Activated T-cell treated with anti-CD3 and anti-CD28 coated beads, Interleukin-2, amount 50 U/mL, for 24 hours (primary cell): ENCODE results near the gene PLPP3.

Experiments used
- DNase-seq: peaks from one replicate; pipeline ENCODE4 v3.0.0-alpha.2; 2020
- H3K27ac Mint-ChIP-seq: 2 replicates; pipeline ENCODE4 v1.8.0; 2020; ENCODE audit warnings: mild to moderate bottlenecking, mixed read lengths
- H3K27me3 Mint-ChIP-seq: 2 replicates; pipeline ENCODE4 v1.8.0; 2020; ENCODE audit warnings: mixed read lengths
- H3K36me3 Mint-ChIP-seq: 2 replicates; pipeline ENCODE4 v1.8.0; 2020; ENCODE audit warnings: low read depth, mixed read lengths
- H3K4me1 Mint-ChIP-seq: 2 replicates; pipeline ENCODE4 v1.8.0; 2020; ENCODE audit warnings: low read depth, mixed read lengths
- H3K4me3 Mint-ChIP-seq: 2 replicates; pipeline ENCODE4 v1.8.0; 2020; ENCODE audit warnings: mild to moderate bottlenecking, moderate library complexity, mixed read lengths
- H3K9me3 Mint-ChIP-seq: 2 replicates; pipeline ENCODE4 v1.8.0; 2020; ENCODE audit warnings: mixed read lengths

Gene PLPP3

GRCh38 chr1:56493826-56494225, 85.5 kb downstream of the PLPP3 start:
- no peaks in the 10 kb centered on the region for H3K36me3 Mint-ChIP-seq
- H3K27me3 Mint-ChIP-seq = peaks cover 4% of the 10 kb centered on the region
- H3K27ac Mint-ChIP-seq = no peak overlapping the region
- no peak for DNase-seq
- no peaks in the 10 kb centered on the region for H3K9me3 Mint-ChIP-seq
- H3K4me1 Mint-ChIP-seq = no peaks in the 10 kb centered on the region
- no peak overlapping the region for H3K4me3 Mint-ChIP-seq

GRCh38 chr1:56491441-56491840, 87.9 kb downstream of the PLPP3 start:
- Mint-ChIP-seq H3K36me3 (no peaks in the 10 kb centered on the region), H3K4me1 (no peaks in the 10 kb centered on the region), H3K4me3 (no peak overlapping the region), H3K9me3 (no peaks in the 10 kb centered on the region), H3K27me3 (peaks cover 4% of the 10 kb centered on the region), H3K27ac (no peak overlapping the region)
- DNase-seq = no peak

- DNase-seq = no peak
- no peak overlapping the region for H3K27ac Mint-ChIP-seq
- H3K27me3 Mint-ChIP-seq = peaks cover 3% of the 10 kb centered on the region
- H3K4me3 Mint-ChIP-seq = no peak overlapping the region
- H3K9me3 Mint-ChIP-seq = no peaks in the 10 kb centered on the region
- no peaks in the 10 kb centered on the region for H3K36me3 Mint-ChIP-seq
- H3K4me1 Mint-ChIP-seq = no peaks in the 10 kb centered on the region
These were observed 88.7 kb downstream of the PLPP3 start for GRCh38 chr1:56490619-56491018.

- no peak overlapping the region for H3K4me3 Mint-ChIP-seq
- DNase-seq = no peak
- no peaks in the 10 kb centered on the region for H3K9me3 Mint-ChIP-seq
- no peaks in the 10 kb centered on the region for H3K4me1 Mint-ChIP-seq
- H3K27me3 Mint-ChIP-seq = no peaks in the 10 kb centered on the region
- H3K36me3 Mint-ChIP-seq = no peaks in the 10 kb centered on the region
- H3K27ac Mint-ChIP-seq = no peak overlapping the region
These were observed 89.7 kb downstream of the PLPP3 start for GRCh38 chr1:56489695-56490094.

GRCh38 chr1:56484695-56485094, 94.7 kb downstream of the PLPP3 start:
- no peaks in the 10 kb centered on the region for H3K36me3 Mint-ChIP-seq
- no peak overlapping the region for H3K4me3 Mint-ChIP-seq
- H3K27me3 Mint-ChIP-seq = peaks cover 10% of the 10 kb centered on the region
- H3K9me3 Mint-ChIP-seq = no peaks in the 10 kb centered on the region
- H3K27ac Mint-ChIP-seq = no peak overlapping the region
- H3K4me1 Mint-ChIP-seq = no peaks in the 10 kb centered on the region
- no peak for DNase-seq

GRCh38 chr1:56483104-56483503, 96.3 kb downstream of the PLPP3 start:
- Mint-ChIP-seq H3K27ac (no peak overlapping the region), H3K27me3 (peaks cover 20% of the 10 kb centered on the region), H3K36me3 (no peaks in the 10 kb centered on the region), H3K9me3 (no peaks in the 10 kb centered on the region), H3K4me1 (no peaks in the 10 kb centered on the region), H3K4me3 (no peak overlapping the region)
- no peak for DNase-seq

- no peak for DNase-seq
- H3K9me3 Mint-ChIP-seq = no peaks in the 10 kb centered on the region
- H3K27me3 Mint-ChIP-seq = peaks cover 23% of the 10 kb centered on the region
- no peak overlapping the region for H3K4me3 Mint-ChIP-seq
- H3K4me1 Mint-ChIP-seq = no peaks in the 10 kb centered on the region
- no peak overlapping the region for H3K27ac Mint-ChIP-seq
- H3K36me3 Mint-ChIP-seq = no peaks in the 10 kb centered on the region
These were observed 96.9 kb downstream of the PLPP3 start for GRCh38 chr1:56482486-56482885.

GRCh38 chr1:56481140-56481694, 98.1 kb downstream of the PLPP3 start:
- DNase-seq = no peak
- Mint-ChIP-seq H3K4me3 (no peak overlapping the region), H3K36me3 (no peaks in the 10 kb centered on the region), H3K4me1 (peaks cover 2% of the 10 kb centered on the region), H3K27me3 (peaks cover 35% of the 10 kb centered on the region), H3K27ac (no peak overlapping the region), H3K9me3 (no peaks in the 10 kb centered on the region)

GRCh38 chr1:56478734-56479133, 100.6 kb downstream of the PLPP3 start:
- no peaks in the 10 kb centered on the region for H3K36me3 Mint-ChIP-seq
- no peaks in the 10 kb centered on the region for H3K9me3 Mint-ChIP-seq
- peaks cover 39% of the 10 kb centered on the region for H3K27me3 Mint-ChIP-seq
- H3K27ac Mint-ChIP-seq = no peak overlapping the region
- DNase-seq = no peak
- no peak overlapping the region for H3K4me3 Mint-ChIP-seq
- peaks cover 2% of the 10 kb centered on the region for H3K4me1 Mint-ChIP-seq

- Mint-ChIP-seq H3K36me3 (no peaks in the 10 kb centered on the region), H3K4me1 (peaks cover 2% of the 10 kb centered on the region), H3K4me3 (no peak overlapping the region), H3K27me3 (peaks cover 39% of the 10 kb centered on the region), H3K9me3 (no peaks in the 10 kb centered on the region), H3K27ac (no peak overlapping the region)
- no peak for DNase-seq
These were observed 101.9 kb downstream of the PLPP3 start for GRCh38 chr1:56477164-56478111.

GRCh38 chr1:56473582-56474270, 105.6 kb downstream of the PLPP3 start:
- peaks cover 2% of the 10 kb centered on the region for H3K4me1 Mint-ChIP-seq
- H3K27ac Mint-ChIP-seq = no peak overlapping the region
- no peak for DNase-seq
- H3K27me3 Mint-ChIP-seq = peaks cover 28% of the 10 kb centered on the region
- H3K9me3 Mint-ChIP-seq = no peaks in the 10 kb centered on the region
- no peaks in the 10 kb centered on the region for H3K36me3 Mint-ChIP-seq
- H3K4me3 Mint-ChIP-seq = no peak overlapping the region

GRCh38 chr1:56472860-56473259, 106.5 kb downstream of the PLPP3 start:
- H3K27ac Mint-ChIP-seq = no peak overlapping the region
- no peak for DNase-seq
- no peak overlapping the region for H3K4me3 Mint-ChIP-seq
- peaks cover 25% of the 10 kb centered on the region for H3K27me3 Mint-ChIP-seq
- no peaks in the 10 kb centered on the region for H3K36me3 Mint-ChIP-seq
- H3K9me3 Mint-ChIP-seq = no peaks in the 10 kb centered on the region
- H3K4me1 Mint-ChIP-seq = peaks cover 2% of the 10 kb centered on the region

- no peak overlapping the region for H3K4me3 Mint-ChIP-seq
- no peak overlapping the region for H3K27ac Mint-ChIP-seq
- H3K4me1 Mint-ChIP-seq = no peaks in the 10 kb centered on the region
- H3K27me3 Mint-ChIP-seq = peaks cover 7% of the 10 kb centered on the region
- H3K36me3 Mint-ChIP-seq = no peaks in the 10 kb centered on the region
- DNase-seq = no peak
- no peaks in the 10 kb centered on the region for H3K9me3 Mint-ChIP-seq
These were observed 109.6 kb downstream of the PLPP3 start for GRCh38 chr1:56469640-56470371.

GRCh38 chr1:56468518-56468917, 110.8 kb downstream of the PLPP3 start:
- H3K9me3 Mint-ChIP-seq = no peaks in the 10 kb centered on the region
- H3K27ac Mint-ChIP-seq = no peak overlapping the region
- no peaks in the 10 kb centered on the region for H3K36me3 Mint-ChIP-seq
- H3K4me3 Mint-ChIP-seq = no peak overlapping the region
- DNase-seq = no peak
- H3K4me1 Mint-ChIP-seq = no peaks in the 10 kb centered on the region
- peaks cover 7% of the 10 kb centered on the region for H3K27me3 Mint-ChIP-seq
